SU-DHL-6 (cell line): ENCODE results near the gene PCOLCE2.

Experiments used
- H2AFZ ChIP-seq: fragments of 200-600 bp; sonication (generic); 2 replicates; pipeline ENCODE4 v1.6.1; 2014; ENCODE audit warnings: low read depth, mild to moderate bottlenecking, moderate library complexity, mixed read lengths, antibody characterized with exemption, low read length; ENCODE audit not compliant: severe bottlenecking
- H3F3A ChIP-seq: fragments of 200-600 bp; shearing (Covaris generic); 2 replicates; pipeline ENCODE4 v1.6.0; 2016; ENCODE audit warnings: antibody characterized with exemption, mild to moderate bottlenecking; ENCODE audit not compliant: insufficient read depth
- H3K27ac ChIP-seq: fragments of 200-600 bp; sonication (generic); 2 replicates; pipeline ENCODE4 v1.5.1; 2016; ENCODE audit warnings: low read depth, mild to moderate bottlenecking, low read length, moderate library complexity, mixed read lengths
- H3K27me3 ChIP-seq: fragments of 200-600 bp; sonication (generic), shearing (Covaris generic); 2 replicates; pipeline ENCODE4 v1.6.0; 2014; ENCODE audit warnings: mild to moderate bottlenecking, low read length
- H3K36me3 ChIP-seq: fragments of 200-600 bp; sonication (generic); 2 replicates; pipeline ENCODE4 v1.6.1; 2014; ENCODE audit warnings: mild to moderate bottlenecking, low read length, mixed read lengths
- H3K4me2 ChIP-seq: fragments of 300-600, 200-600 bp; shearing (Covaris generic), sonication (generic); 2 replicates; pipeline ENCODE4 v1.6.0; 2014; ENCODE audit warnings: low read length, low read depth, mild to moderate bottlenecking; ENCODE audit not compliant: poor library complexity, severe bottlenecking
- H3K4me3 ChIP-seq: fragments of 200-600 bp; sonication (generic); 2 replicates; pipeline ENCODE4 v1.5.1; 2014; ENCODE audit warnings: antibody characterized with exemption, low read length, mild to moderate bottlenecking, mixed read lengths; ENCODE audit not compliant: insufficient read depth, poor library complexity, severe bottlenecking
- H3K79me2 ChIP-seq: fragments of 200-600 bp; sonication (generic); 2 replicates; pipeline ENCODE4 v1.6.1; 2014; ENCODE audit warnings: mild to moderate bottlenecking, low read length, moderate library complexity; ENCODE audit not compliant: insufficient read depth
- H3K9ac ChIP-seq: fragments of 200-600 bp; sonication (generic); 2 replicates; pipeline ENCODE4 v1.7.0; 2014; ENCODE audit warnings: mild to moderate bottlenecking, low read length
- H3K9me2 ChIP-seq: fragments of 200-600 bp; sonication (generic); replicated peaks from 2 replicates; pipeline ENCODE4 v1.6.1; 2014; ENCODE audit warnings: low read length; ENCODE audit not compliant: insufficient read depth
- H3K9me3 ChIP-seq: fragments of 200-600 bp; sonication (generic); 2 replicates; pipeline ENCODE4 v1.6.1; 2014; ENCODE audit warnings: low read length, mixed read lengths; ENCODE audit not compliant: insufficient read depth
- H4K20me1 ChIP-seq: fragments of 200-600 bp; sonication (generic); 2 replicates; pipeline ENCODE4 v1.6.1; 2014; ENCODE audit warnings: low read depth, mild to moderate bottlenecking, antibody characterized with exemption, low read length, moderate library complexity, mixed read lengths
- CTCF ChIP-seq: fragments of 200-600 bp; sonication (generic); IDR thresholded peaks from one replicate; pipeline ENCODE4 v1.5.1; 2017; ENCODE audit warnings: antibody characterized with exemption, mild to moderate bottlenecking, low read length, moderate library complexity; ENCODE audit not compliant: insufficient read depth, poor library complexity, severe bottlenecking
- EZH2phosphoT487 ChIP-seq: fragments of 200-600 bp; sonication (generic), shearing (Covaris generic); conservative IDR thresholded peaks from 2 replicates; pipeline ENCODE4 v1.6.1; 2018; ENCODE audit warnings: mild to moderate bottlenecking, antibody characterized with exemption, low read length, moderate library complexity, mixed read lengths

Gene PCOLCE2

GRCh38 chr3:142801746-142802145, 87.1 kb downstream of the PCOLCE2 start:
- no peaks in the 10 kb centered on the region for H3K9me2 ChIP-seq
- H3K27ac ChIP-seq = no peak overlapping the region
- H3K4me3 ChIP-seq = no peak overlapping the region
- no peak overlapping the region for H3K4me2 ChIP-seq
- no peaks in the 10 kb centered on the region for H3K36me3 ChIP-seq
- no peaks in the 10 kb centered on the region for H3K79me2 ChIP-seq
- H3K9me3 ChIP-seq = no peaks in the 10 kb centered on the region
- no peaks in the 10 kb centered on the region for H3F3A ChIP-seq
- H4K20me1 ChIP-seq = no peaks in the 10 kb centered on the region
- H3K9ac ChIP-seq = no peak overlapping the region
- no peaks in the 10 kb centered on the region for H3K27me3 ChIP-seq
- TF ChIP-seq EZH2phosphoT487 = no peak
- no peak for TF ChIP-seq CTCF
- H2AFZ ChIP-seq = no peak overlapping the region

GRCh38 chr3:142796823-142797222, 92.1 kb downstream of the PCOLCE2 start:
- Histone ChIP-seq H3K27me3 (no peaks in the 10 kb centered on the region), H3K4me2 (no peak overlapping the region), H3K4me3 (no peak overlapping the region), H4K20me1 (no peaks in the 10 kb centered on the region), H3K9ac (no peak overlapping the region), H3F3A (no peaks in the 10 kb centered on the region), H3K79me2 (no peaks in the 10 kb centered on the region), H3K36me3 (no peaks in the 10 kb centered on the region), H3K27ac (no peak overlapping the region), H2AFZ (no peak overlapping the region), H3K9me2 (no peaks in the 10 kb centered on the region), H3K9me3 (no peaks in the 10 kb centered on the region)
- TF ChIP-seq CTCF (no peak), EZH2phosphoT487 (no peak)

- Histone ChIP-seq H3F3A (no peaks in the 10 kb centered on the region), H3K27ac (no peak overlapping the region), H3K9me2 (no peaks in the 10 kb centered on the region), H3K4me3 (no peak overlapping the region), H3K9me3 (no peaks in the 10 kb centered on the region), H3K9ac (no peak overlapping the region), H3K79me2 (no peaks in the 10 kb centered on the region), H3K36me3 (no peaks in the 10 kb centered on the region), H3K4me2 (no peak overlapping the region), H2AFZ (no peak overlapping the region), H4K20me1 (no peaks in the 10 kb centered on the region), H3K27me3 (no peaks in the 10 kb centered on the region)
- no peak for TF ChIP-seq CTCF
- TF ChIP-seq EZH2phosphoT487 = no peak
Observed at GRCh38 chr3:142795332-142795731, 93.6 kb downstream of the PCOLCE2 start.

- H4K20me1 ChIP-seq = no peaks in the 10 kb centered on the region
- TF ChIP-seq EZH2phosphoT487 (no peak), CTCF (no peak)
- no peak overlapping the region for H2AFZ ChIP-seq
- no peaks in the 10 kb centered on the region for H3K9me3 ChIP-seq
- H3K4me2 ChIP-seq = no peak overlapping the region
- no peaks in the 10 kb centered on the region for H3F3A ChIP-seq
- H3K27ac ChIP-seq = no peak overlapping the region
- H3K79me2 ChIP-seq = no peaks in the 10 kb centered on the region
- no peaks in the 10 kb centered on the region for H3K36me3 ChIP-seq
- no peak overlapping the region for H3K4me3 ChIP-seq
- no peak overlapping the region for H3K9ac ChIP-seq
- H3K9me2 ChIP-seq = no peaks in the 10 kb centered on the region
- H3K27me3 ChIP-seq = no peaks in the 10 kb centered on the region
Observed at GRCh38 chr3:142794508-142794907, 94.4 kb downstream of the PCOLCE2 start.
